Mammary epithelial cell (primary cell): Measurements from ENCODE around the gene BOC.

Experiments used
- CTCF ChIP-seq, 2 donors: IDR thresholded peaks in 1 of 2; conservative IDR thresholded peaks in 1 of 2; 2 replicates each; pipeline ENCODE4 v1.5.1; 2011 to 2012; ENCODE audit warnings: inconsistent platforms in 2 of 2, low read length in 2 of 2, mild to moderate bottlenecking in 2 of 2, control low read depth in 1 of 2, low read depth in 1 of 2; ENCODE audit not compliant: insufficient read depth in 1 of 2; ENCODE audit errors: extremely low read depth in 1 of 2
- EZH2 ChIP-seq: IDR thresholded peaks from 2 replicates; pipeline ENCODE4 v1.6.1; 2012; ENCODE audit warnings: low read length, inconsistent platforms, borderline replicate concordance

GRCh38 chr3:113297287-113297686, 85.9 kb downstream of the BOC start:
- TF ChIP-seq CTCF (conservative IDR thresholded peaks at IDR 0.05 in 1 of 2, IDR thresholded peaks at IDR 0.05 in 1 of 2; ENCODE audit: extremely low read depth in 1 of 2, insufficient read depth in 1 of 2, low read depth in 1 of 2, low read length in 2 of 2) (no peak), EZH2 (no peak)
